Naive thymus-derived CD8-positive, alpha-beta T cell (primary cell): ENCODE measurements around the gene ECI1. TPM values are rescaled to one million over a fixed set of nuclear protein-coding genes. Genes with fewer than 3 reads are reported as not detected.

Source experiments
- ATAC-seq, 2 donors: fragments of 150-1000 bp; cut with Tn5 transposase in 1 of 2; sonication (Bioruptor Pico), chemical (Tn5 transposase) in 1 of 2; 1 replicate in 1 of 2; 2 replicates in 1 of 2; pipeline ENCODE4 v1.10.0; 2021; ENCODE audit warnings: mild to moderate bottlenecking in 2 of 2, moderate library complexity in 2 of 2
- POLR2A ChIA-PET: fragments of 350-600 bp; sonication (Branson Sonifier 250); formaldehyde crosslinking; loops from one replicate; lab custom pipeline; 2021; ENCODE audit warnings: antibody characterized with exemption; lab: Charles Lee
- DNase-seq, 10 donors: peaks; one replicate each; pipeline versions ENCODE4 v3.0.0 to v3.0.0-alpha.2; 2020 to 2022
- H3K27ac Mint-ChIP-seq, 10 donors: one replicate each; pipeline ENCODE4 v1.8.0; 2020 to 2022; ENCODE audit warnings: mild to moderate bottlenecking in 10 of 10, mixed read lengths in 10 of 10, moderate library complexity in 4 of 10, inconsistent platforms in 1 of 10
- H3K27me3 Mint-ChIP-seq, 5 donors: one replicate each; pipeline ENCODE4 v1.8.0; 2021 to 2022; ENCODE audit warnings: mixed read lengths in 5 of 5
- H3K36me3 Mint-ChIP-seq, 3 donors: one replicate each; pipeline ENCODE4 v1.8.0; 2020 to 2022; ENCODE audit warnings: mixed read lengths in 3 of 3, mild to moderate bottlenecking in 2 of 3, inconsistent platforms in 1 of 3
- H3K4me1 Mint-ChIP-seq, 4 donors: one replicate each; pipeline ENCODE4 v1.8.0; 2021 to 2022; ENCODE audit warnings: mixed read lengths in 4 of 4
- H3K4me3 Mint-ChIP-seq, 10 donors: one replicate each; pipeline ENCODE4 v1.8.0; 2020 to 2022; ENCODE audit warnings: mild to moderate bottlenecking in 10 of 10, mixed read lengths in 10 of 10, moderate library complexity in 6 of 10, inconsistent platforms in 1 of 10
- H3K9me3 Mint-ChIP-seq, 9 donors: one replicate each; pipeline ENCODE4 v1.8.0; 2020 to 2022; ENCODE audit warnings: mixed read lengths in 9 of 9, mild to moderate bottlenecking in 3 of 9, inconsistent platforms in 1 of 9, moderate library complexity in 1 of 9
- microRNA-seq: library from miRNA; unstranded; fragments of <30 nt; microRNA quantifications from one replicate; pipeline ENCODE4 v1.2.0, GENCODE V29; 2022; ENCODE audit warnings: borderline microRNAs expressed
- polyA plus RNA-seq, 3 donors: library from polyadenylated mRNA; unstranded; fragments of 300-500 nt; fragmentation: Illumina TruSeq; gene quantifications; one replicate each; pipeline ENCODE4 v1.2.3, GENCODE V29; 2021
- total RNA-seq, 8 experiments: library from RNA in 2 of 8; stranded (reverse) in 2 of 8; gene quantifications; one replicate each; pipeline ENCODE4 v1.2.3 and lab custom pipeline; 2021 to 2026

ECI1 gene
- total and polyA plus RNA-seq, 5 experiments from 2014 or later = 22.1 to 40.4 (median 30.6) TPM

- no peaks in the 10 kb centered on the region for H3K9me3 Mint-ChIP-seq
- DNase-seq (peak in 9 of 10 donors; percentile 35 to 80 (median 52)), ATAC-seq (peak; percentile 79 to 82)
- H3K36me3 Mint-ChIP-seq = no peaks in the 10 kb centered on the region
- H3K4me3 Mint-ChIP-seq = peak overlapping the region in 9 of 10 donors; percentile 34 to 79 (median 59)
- peak overlapping the region in 3 of 10 donors; percentile 14 to 73 (median 20) for H3K27ac Mint-ChIP-seq
- H3K4me1 Mint-ChIP-seq = peaks cover 2 to 15% (median 7%) of the 10 kb centered on the region in 4 donors
- peaks cover 6 to 27% (median 18%) of the 10 kb centered on the region in 5 donors for H3K27me3 Mint-ChIP-seq
- POLR2A ChIA-PET = interaction anchor here (0.5 to 3.6 kb wide), 10 partner anchors 10 to 306 kb away, joined by 3 to 13 read pairs (median 6); partner anchors contain the start of genes ABCA3, ECI1, MLST8 and RNPS1
Measured at GRCh38 chr16:2194852-2195321, 56.5 kb downstream of the ECI1 start.

- no peak for DNase-seq
- H3K4me3 Mint-ChIP-seq = peak overlapping the region in 4 of 10 donors; percentile 34 to 63 (median 52)
Measured at GRCh38 chr16:2194166-2194834, 57.1 kb downstream of the ECI1 start.

GRCh38 chr16:2191446-2191706 is 60.0 kb downstream of the ECI1 start:
- ATAC-seq = no peak
- H3K4me3 Mint-ChIP-seq = no peak overlapping the region
- peaks cover 0 to 5% (median 4%) of the 10 kb centered on the region in 5 donors for H3K27me3 Mint-ChIP-seq
- no peaks in the 10 kb centered on the region for H3K9me3 Mint-ChIP-seq
- H3K4me1 Mint-ChIP-seq = peaks cover 2 to 10% (median 7%) of the 10 kb centered on the region in 4 donors
- no peaks in the 10 kb centered on the region for H3K36me3 Mint-ChIP-seq
- POLR2A ChIA-PET = interaction anchor here (1.2 kb wide), 1 partner anchor 23 kb away, joined by 3 read pairs; the partner anchor contains the start of gene PGP
- no peak for DNase-seq
- H3K27ac Mint-ChIP-seq = no peak overlapping the region

More at GRCh38 chr16:2194166-2194834, 57.1 kb downstream of the ECI1 start:
- Mint-ChIP-seq H3K36me3 (no peaks in the 10 kb centered on the region), H3K27me3 (peaks cover 6 to 26% (median 18%) of the 10 kb centered on the region in 5 donors), H3K9me3 (no peaks in the 10 kb centered on the region), H3K27ac (no peak overlapping the region), H3K4me1 (peaks cover 2 to 15% (median 7%) of the 10 kb centered on the region in 4 donors)
- POLR2A ChIA-PET = interaction anchor here (0.5 to 3.6 kb wide), 9 partner anchors 10 to 307 kb away, joined by 3 to 13 read pairs (median 6); partner anchors contain the start of genes ABCA3, ECI1, MLST8 and RNPS1
- no peak for ATAC-seq

- no peak for ATAC-seq
- POLR2A ChIA-PET = interaction anchor here (1.2 kb wide), 1 partner anchor 24 kb away, joined by 3 read pairs; the partner anchor contains the start of gene PGP
- H3K4me1 Mint-ChIP-seq = peaks cover 2 to 10% (median 7%) of the 10 kb centered on the region in 4 donors
Measured at GRCh38 chr16:2190659-2191445, 60.5 kb downstream of the ECI1 start.

GRCh38 chr16:2190002-2190658 is 61.3 kb downstream of the ECI1 start:
- ATAC-seq (no peak), DNase-seq (no peak)
- Mint-ChIP-seq H3K27ac (no peak overlapping the region), H3K9me3 (no peaks in the 10 kb centered on the region), H3K4me3 (no peak overlapping the region), H3K4me1 (peaks cover 2 to 5% (median 5%) of the 10 kb centered on the region in 4 donors), H3K36me3 (no peaks in the 10 kb centered on the region), H3K27me3 (peaks cover 0 to 5% (median 4%) of the 10 kb centered on the region in 5 donors)
- POLR2A ChIA-PET = no interaction called here

More at GRCh38 chr16:2190659-2191445, 60.5 kb downstream of the ECI1 start:
- Mint-ChIP-seq H3K9me3 (no peaks in the 10 kb centered on the region), H3K27ac (no peak overlapping the region), H3K27me3 (peaks cover 0 to 5% (median 4%) of the 10 kb centered on the region in 5 donors), H3K4me3 (no peak overlapping the region), H3K36me3 (no peaks in the 10 kb centered on the region)
- DNase-seq = no peak

Small RNA genes lying within 50 kb of the gene (microRNA-seq; reads per million reads assigned to microRNA genes)
- not detected for gene MIR3677
- not detected for gene MIR4717

Other genes with a start within 250 kb of the ECI1 start
- gene ZNF598, start 241.8 kb downstream of the ECI1 start, total RNA-seq = 10 to 100 TPM; 58.6 to 66.2 TPM
- gene ZNF598, start 241.8 kb downstream of the ECI1 start, polyA plus RNA-seq = 1 to 10 TPM; 3.4 to 10.0 (median 3.6) TPM
- not detected for gene NPW, start 231.8 kb downstream of the ECI1 start, total RNA-seq
- gene NPW, start 231.8 kb downstream of the ECI1 start, polyA plus RNA-seq = not detected
- gene NHERF2, start 224.7 kb downstream of the ECI1 start, total RNA-seq = 1 to 10 TPM; 5.3 to 6.0 TPM
- gene NHERF2, start 224.7 kb downstream of the ECI1 start, polyA plus RNA-seq = 1 to 10 TPM in 1 of 3 donors, under 1 TPM in 2; 0.32 to 1.2 (median 0.46) TPM
- 10 to 100 TPM in 1 of 2 experiments, 1 to 10 TPM in 1; 9.1 to 13.1 TPM for gene NTHL1, start 203.8 kb downstream of the ECI1 start, total RNA-seq
- gene NTHL1, start 203.8 kb downstream of the ECI1 start, polyA plus RNA-seq = 10 to 100 TPM; 13.1 to 20.0 (median 16.6) TPM
- gene TSC2, start 203.6 kb downstream of the ECI1 start, total RNA-seq = 100 to 1,000 TPM; 145 to 162 TPM
- gene TSC2, start 203.6 kb downstream of the ECI1 start, polyA plus RNA-seq = 10 to 100 TPM; 23.5 to 42.0 (median 27.2) TPM
- gene PKD1, start 115.7 kb downstream of the ECI1 start, total RNA-seq = 100 to 1,000 TPM; 131 to 134 TPM
- gene PKD1, start 115.7 kb downstream of the ECI1 start, polyA plus RNA-seq = 1 to 10 TPM; 3.5 to 9.9 (median 4.8) TPM
- not detected for gene RAB26, start 103.0 kb downstream of the ECI1 start, total RNA-seq
- 1 to 10 TPM in 1 of 3 donors, under 1 TPM in 2; 0.27 to 1.2 (median 0.94) TPM for gene RAB26, start 103.0 kb downstream of the ECI1 start, polyA plus RNA-seq
- 10 to 100 TPM; 32.3 to 39.5 TPM for gene TRAF7, start 95.8 kb downstream of the ECI1 start, total RNA-seq
- gene TRAF7, start 95.8 kb downstream of the ECI1 start, polyA plus RNA-seq = 1 to 10 TPM; 3.5 to 8.8 (median 4.3) TPM
- gene CASKIN1, start 55.0 kb downstream of the ECI1 start, total RNA-seq = under 1 TPM; 0.08 to 0.13 TPM
- not detected for gene CASKIN1, start 55.0 kb downstream of the ECI1 start, polyA plus RNA-seq
- 10 to 100 TPM; 49.3 to 53.2 TPM for gene MLST8, start 46.1 kb downstream of the ECI1 start, total RNA-seq
- gene MLST8, start 46.1 kb downstream of the ECI1 start, polyA plus RNA-seq = 10 to 100 TPM; 29.9 to 40.4 (median 30.1) TPM
- gene BRICD5, start 40.7 kb downstream of the ECI1 start, total RNA-seq = 10 to 100 TPM; 26.7 to 27.0 TPM
- gene BRICD5, start 40.7 kb downstream of the ECI1 start, polyA plus RNA-seq = under 1 TPM in 2 of 3 donors, not detected in 1; 0.11 to 0.23 TPM
- 10 to 100 TPM; 22.8 to 28.1 TPM for gene PGP, start 36.7 kb downstream of the ECI1 start, total RNA-seq
- gene PGP, start 36.7 kb downstream of the ECI1 start, polyA plus RNA-seq = 10 to 100 TPM in 2 of 3 donors, 1 to 10 TPM in 1; 8.7 to 17.7 (median 11.6) TPM
- 10 to 100 TPM; 39.5 to 41.2 TPM for gene E4F1, start 28.0 kb downstream of the ECI1 start, total RNA-seq
- gene E4F1, start 28.0 kb downstream of the ECI1 start, polyA plus RNA-seq = 10 to 100 TPM in 2 of 3 donors, 1 to 10 TPM in 1; 8.7 to 19.2 (median 10.9) TPM
- 1 to 10 TPM; 1.4 to 1.6 TPM for gene DNASE1L2, start 15.1 kb downstream of the ECI1 start, total RNA-seq
- not detected for gene DNASE1L2, start 15.1 kb downstream of the ECI1 start, polyA plus RNA-seq
- gene RNPS1, start 16.5 kb upstream of the ECI1 start, total RNA-seq = 100 to 1,000 TPM; 162 to 165 TPM
- gene RNPS1, start 16.5 kb upstream of the ECI1 start, polyA plus RNA-seq = 100 to 1,000 TPM; 197 to 289 (median 228) TPM
- 1 to 10 TPM; 7.8 to 8.2 TPM for gene ABCA3, start 89.1 kb upstream of the ECI1 start, total RNA-seq
- gene ABCA3, start 89.1 kb upstream of the ECI1 start, polyA plus RNA-seq = 1 to 10 TPM; 1.2 to 2.2 (median 2.1) TPM
- 1 to 10 TPM; 2.1 to 2.4 TPM for gene CCNF, start 177.9 kb upstream of the ECI1 start, total RNA-seq
- 1 to 10 TPM in 2 of 3 donors, under 1 TPM in 1; 0.59 to 2.0 (median 1.7) TPM for gene CCNF, start 177.9 kb upstream of the ECI1 start, polyA plus RNA-seq
- under 1 TPM in 1 of 2 experiments, not detected in 1; 0.96 TPM for gene TEDC2, start 208.5 kb upstream of the ECI1 start, total RNA-seq
- under 1 TPM in 2 of 3 donors, not detected in 1; 0.52 to 0.76 TPM for gene TEDC2, start 208.5 kb upstream of the ECI1 start, polyA plus RNA-seq
- not detected for gene NTN3, start 219.7 kb upstream of the ECI1 start, total RNA-seq
- gene NTN3, start 219.7 kb upstream of the ECI1 start, polyA plus RNA-seq = not detected
- gene TBC1D24, start 223.5 kb upstream of the ECI1 start, total RNA-seq = 10 to 100 TPM; 13.4 to 17.3 TPM
- gene TBC1D24, start 223.5 kb upstream of the ECI1 start, polyA plus RNA-seq = 1 to 10 TPM; 2.6 to 3.0 (median 2.6) TPM